NCI-H748 (cell line): ENCODE results near the gene FAM167B.

Experiments used
- DNase-seq: peaks from one replicate; lab custom pipeline; 2025; ENCODE audit not compliant: unreplicated experiment; lab: John Stamatoyannopoulos, UW

Gene FAM167B

DNA sequence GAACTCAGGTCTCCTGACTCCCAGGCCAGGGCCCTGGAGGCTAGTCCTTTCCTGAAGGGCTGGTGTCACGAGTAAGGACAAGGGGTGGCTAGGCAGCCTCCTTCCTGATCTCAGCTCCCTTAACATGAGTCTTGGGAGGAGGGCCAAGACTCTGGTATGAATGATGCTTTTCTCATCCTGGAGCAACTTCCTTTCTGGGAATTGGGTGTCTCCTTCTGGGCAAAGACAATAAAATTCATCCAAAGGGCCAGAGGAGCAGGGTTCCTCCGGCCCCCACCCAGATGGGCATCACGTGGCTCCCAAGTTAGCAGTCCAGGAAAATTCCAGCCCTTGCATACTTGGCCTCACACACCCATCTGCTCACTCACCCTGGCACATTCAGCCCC lies at the start of gene FAM167B:
Gene FAM167B, plus strand, starts transcription at position 335 of the 386 bp plus-strand sequence. CDS start 200 bp downstream, outside the sequence.
- no peak for DNase-seq

- DNase-seq = no peak
These were observed 49.2 kb upstream of the FAM167B start for GRCh38 chr1:32197837-32198236.

GRCh38 chr1:32198237-32199042 lies 48.6 kb upstream of the FAM167B start:
- DNase-seq = no peak

- DNase-seq = no peak
These were observed 47.8 kb upstream of the FAM167B start for GRCh38 chr1:32199043-32199716.

GRCh38 chr1:32199717-32200072 lies 47.3 kb upstream of the FAM167B start:
- peak; percentile 22 for DNase-seq

DNA sequence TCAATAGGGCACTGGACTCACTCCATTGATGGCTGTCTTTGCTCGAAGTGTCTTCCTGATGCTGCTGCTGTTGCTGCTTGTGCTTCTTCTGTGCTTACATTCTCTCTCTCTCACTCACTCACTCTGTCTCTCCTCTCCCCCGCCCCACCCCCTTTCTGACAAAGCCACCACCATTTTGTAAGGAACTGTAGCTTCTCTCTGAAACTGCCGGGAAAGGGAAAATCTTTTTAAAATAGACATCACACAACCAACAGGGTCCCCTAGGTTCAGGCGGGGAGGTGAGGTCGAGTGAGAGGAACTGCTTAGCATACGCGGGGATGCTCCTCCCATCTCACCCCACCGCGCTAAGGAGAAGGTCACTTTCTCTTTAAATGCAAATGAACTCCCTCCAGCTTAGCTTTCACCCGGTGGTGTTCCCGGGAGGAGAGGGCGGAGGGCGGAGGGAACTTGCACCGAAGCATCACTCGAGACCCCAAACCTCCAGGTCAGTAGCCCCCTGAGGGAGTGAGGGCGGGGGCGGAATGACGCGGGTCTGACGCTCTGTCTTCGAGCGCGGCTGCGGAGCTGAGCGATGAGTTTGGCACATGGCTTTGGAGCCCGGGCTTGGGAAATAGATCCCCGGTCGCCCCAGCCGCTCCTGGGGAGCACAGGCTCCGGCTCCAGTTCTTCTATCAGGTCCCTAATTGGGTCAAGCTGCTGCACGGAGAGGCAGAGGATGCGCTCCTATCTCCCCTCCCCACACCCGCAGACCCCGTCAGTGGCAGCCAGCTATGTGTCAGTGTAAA lies 46.6 kb upstream of the FAM167B start, which contains the start of gene CCDC28B:
Gene CCDC28B, plus strand, starts transcription at position 370 of the 785 bp plus-strand sequence. CDS start 1,341 bp downstream, outside the sequence.
- peak; percentile 69 for DNase-seq

DNA sequence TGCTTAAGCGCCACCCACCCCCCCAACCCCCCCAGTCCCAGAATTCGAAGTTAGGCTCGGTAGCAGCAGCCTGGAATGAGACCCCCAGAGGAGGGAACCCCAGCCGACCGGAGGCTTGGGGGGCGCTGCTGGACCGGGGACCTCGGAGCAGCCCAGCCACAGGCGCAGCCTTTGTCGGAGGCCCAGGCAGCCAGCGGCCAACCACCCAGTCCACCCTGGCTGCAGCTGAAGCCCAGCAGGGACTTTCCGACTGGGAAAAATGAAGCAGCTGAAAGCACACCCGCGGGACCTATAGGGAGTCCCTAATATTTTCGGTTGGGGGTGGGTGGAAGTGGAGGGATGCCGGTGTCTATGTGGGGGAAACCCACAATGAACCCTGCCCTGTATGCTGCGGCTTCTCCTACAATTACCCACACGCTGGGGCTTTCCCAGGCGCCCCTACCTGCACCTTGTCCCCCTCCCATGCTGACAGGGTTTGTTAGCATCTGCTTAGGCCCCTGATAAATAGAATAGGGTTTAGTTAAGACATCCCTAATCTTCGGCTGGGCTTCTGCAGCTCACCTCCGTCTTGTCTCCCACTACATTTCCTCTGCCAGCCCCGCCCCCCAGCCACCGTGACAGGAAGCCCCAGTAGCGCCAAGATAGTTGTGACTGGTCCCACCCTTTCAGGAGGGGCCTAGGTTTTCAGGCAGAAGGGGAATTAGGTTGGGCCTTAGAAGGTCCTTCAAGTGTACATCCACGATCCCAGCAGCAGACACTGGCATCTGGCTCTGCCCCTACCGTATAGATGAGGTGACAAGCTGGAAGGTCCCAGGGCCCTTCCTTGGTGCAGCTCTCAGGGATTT lies 45.8 kb upstream of the FAM167B start:
- DNase-seq = peak; percentile 34

DNA sequence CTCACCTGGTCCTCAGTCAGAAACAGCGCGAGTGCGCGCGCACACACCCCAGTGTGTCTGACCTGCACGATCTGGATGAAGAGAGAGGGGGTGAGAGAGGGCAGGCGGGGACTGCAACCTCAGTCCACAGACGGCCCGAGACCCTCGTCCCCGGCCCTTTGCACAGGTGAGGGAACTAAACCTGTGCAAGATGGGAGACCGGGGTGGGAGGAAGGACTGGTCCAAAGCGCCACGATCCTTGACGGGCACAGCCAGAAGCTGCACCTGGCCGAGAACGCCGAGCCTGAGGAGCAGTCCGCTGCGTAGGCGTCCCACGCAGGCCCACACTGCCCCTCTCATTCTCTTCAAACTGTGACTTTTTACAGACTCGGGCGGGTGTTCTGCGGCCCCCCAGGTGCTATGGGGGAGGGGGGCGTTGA lies 42.1 kb upstream of the FAM167B start:
- DNase-seq = peak; percentile 51

DNA sequence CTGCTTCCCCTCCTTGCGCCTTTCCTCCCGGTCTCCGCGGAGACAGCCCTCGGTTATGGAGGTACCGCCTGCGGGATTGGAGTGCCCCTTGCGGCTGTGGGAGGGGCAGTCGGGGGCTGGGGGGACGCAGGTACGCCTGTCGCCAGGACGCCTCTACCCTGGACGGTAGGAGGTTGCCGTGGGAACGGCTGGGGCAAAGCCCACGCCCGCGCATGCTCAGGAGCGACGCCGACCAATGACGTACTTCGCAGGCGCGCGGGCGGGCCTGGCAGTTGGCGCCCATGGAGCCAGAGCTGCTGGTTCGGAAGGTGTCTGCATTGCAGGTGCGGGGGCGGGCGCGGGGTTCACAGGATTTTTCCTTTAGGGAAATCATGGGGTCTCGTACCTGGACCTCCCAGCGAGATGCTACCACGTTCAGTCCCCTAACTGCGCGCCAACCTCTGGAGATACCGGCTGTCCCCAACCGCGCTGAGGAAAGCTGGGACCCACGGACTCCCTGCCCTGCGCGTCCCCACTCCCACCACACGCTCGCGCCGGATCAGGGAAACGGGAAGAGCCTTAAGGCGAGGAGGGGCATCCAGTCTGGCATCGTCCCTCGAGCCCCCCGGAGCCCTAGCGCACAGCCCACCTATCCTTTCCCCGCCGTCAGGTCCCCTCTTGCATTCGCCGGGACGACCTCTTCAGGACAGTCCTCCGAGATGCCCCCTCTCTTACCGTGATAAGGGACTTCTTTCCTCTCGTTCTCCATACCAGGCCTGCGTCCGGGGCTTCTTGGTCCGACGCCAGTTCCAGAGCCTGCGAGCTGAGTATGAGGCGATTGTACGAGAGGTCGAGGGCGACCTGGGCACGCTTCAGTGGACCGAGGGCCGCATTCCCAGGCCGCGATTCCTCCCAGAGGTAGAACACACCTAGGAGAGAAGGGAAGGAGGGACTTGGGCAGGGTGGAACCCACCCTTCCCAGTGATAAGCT lies 41.3 kb upstream of the FAM167B start, which contains the start of gene IQCC:
Gene IQCC, plus strand, starts transcription at position 271 of the 970 bp plus-strand sequence. Its CDS starts 11 bp downstream, at position 282.
- DNase-seq = peak; percentile 96

DNA sequence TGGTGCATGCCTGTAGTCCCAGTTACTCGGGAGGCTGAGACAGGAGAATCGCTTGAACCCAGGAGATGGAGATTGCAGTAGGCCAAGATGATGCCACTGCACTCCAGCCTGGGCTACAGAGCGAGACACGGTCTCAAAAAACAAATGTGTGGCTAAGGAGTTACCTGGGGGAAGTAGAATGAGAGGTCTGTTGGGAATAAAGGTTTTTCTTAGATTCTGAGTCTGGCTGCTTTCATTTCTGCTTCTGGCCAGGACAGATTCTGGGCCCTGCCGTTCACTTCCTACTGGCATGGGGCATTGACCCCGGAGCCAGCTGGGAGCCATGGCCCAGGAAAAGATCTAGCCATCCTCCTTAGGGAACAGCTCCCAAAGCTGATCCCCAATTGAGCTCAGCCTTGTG lies 38.6 kb upstream of the FAM167B start:
- no peak for DNase-seq

GRCh38 chr1:32208891-32209328 lies 38.1 kb upstream of the FAM167B start, which contains the start of gene DCDC2B:
Gene DCDC2B, plus strand, starts transcription at chr1:32209089. Its CDS starts 5 bp downstream, at chr1:32209094.
- DNase-seq = peak; percentile 87

DNA sequence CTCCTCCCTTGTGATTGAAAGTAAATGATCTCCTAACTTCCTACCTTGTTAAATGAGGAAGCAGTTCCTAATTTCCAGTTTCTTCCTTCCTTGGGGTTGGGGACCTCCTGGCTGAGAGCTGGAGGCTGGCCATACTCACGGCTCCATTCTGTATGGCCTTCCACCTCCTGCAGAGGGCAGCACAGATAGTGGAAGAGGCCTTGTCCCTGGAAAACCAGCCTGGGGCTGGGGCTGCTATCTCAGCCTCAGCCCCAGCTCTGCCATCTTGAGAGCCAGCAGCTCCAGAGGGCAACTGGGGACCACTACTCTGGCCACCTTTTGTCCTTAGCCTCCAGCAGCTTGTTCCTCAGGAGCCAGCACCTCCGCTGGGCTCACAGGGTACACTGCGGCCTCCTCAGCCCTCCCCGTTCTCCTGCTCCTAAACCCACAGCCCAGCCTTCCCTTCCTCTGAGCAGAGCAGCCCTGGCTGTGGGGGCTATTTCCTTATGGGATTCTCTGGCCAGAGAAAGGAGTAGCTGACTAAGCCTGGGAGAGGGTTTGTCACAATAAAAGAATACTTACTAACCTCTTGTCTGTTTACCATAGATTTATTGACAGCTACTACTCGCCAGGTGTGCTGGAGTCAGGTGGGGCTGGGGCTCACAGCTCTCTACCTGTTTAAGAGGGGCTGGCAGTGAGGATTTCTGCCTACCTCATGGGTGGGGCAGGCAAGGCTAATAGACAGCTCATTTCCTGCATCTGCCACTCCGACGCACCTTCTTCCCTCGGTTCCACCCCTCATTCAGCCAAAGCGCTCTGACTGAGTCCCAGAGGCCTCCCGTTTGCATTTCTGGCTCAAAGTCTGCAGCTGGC lies 31.2 kb upstream of the FAM167B start:
- DNase-seq = peak; percentile 56

- no peak for DNase-seq
These were observed 30.5 kb upstream of the FAM167B start for GRCh38 chr1:32216566-32216965.

DNA sequence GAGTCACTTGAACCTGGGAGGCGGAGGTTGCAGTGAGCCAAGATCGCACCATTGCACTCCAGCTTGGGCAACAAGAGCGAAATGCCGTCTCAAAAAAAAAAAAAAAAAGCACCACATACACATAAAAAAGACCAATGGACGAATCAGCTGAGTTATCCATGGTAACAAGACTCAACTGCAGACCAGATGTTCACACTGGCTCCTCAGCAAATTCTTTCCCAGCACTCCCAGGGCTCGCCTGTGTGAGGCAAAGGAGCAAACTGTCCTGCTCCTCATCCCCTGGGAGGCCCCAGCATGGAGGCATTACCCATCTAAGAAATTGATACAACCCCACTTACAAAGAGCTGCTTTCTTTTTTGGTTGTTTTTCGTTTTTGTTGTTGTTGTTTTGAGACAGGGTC lies 28.0 kb upstream of the FAM167B start:
- DNase-seq = no peak

DNA sequence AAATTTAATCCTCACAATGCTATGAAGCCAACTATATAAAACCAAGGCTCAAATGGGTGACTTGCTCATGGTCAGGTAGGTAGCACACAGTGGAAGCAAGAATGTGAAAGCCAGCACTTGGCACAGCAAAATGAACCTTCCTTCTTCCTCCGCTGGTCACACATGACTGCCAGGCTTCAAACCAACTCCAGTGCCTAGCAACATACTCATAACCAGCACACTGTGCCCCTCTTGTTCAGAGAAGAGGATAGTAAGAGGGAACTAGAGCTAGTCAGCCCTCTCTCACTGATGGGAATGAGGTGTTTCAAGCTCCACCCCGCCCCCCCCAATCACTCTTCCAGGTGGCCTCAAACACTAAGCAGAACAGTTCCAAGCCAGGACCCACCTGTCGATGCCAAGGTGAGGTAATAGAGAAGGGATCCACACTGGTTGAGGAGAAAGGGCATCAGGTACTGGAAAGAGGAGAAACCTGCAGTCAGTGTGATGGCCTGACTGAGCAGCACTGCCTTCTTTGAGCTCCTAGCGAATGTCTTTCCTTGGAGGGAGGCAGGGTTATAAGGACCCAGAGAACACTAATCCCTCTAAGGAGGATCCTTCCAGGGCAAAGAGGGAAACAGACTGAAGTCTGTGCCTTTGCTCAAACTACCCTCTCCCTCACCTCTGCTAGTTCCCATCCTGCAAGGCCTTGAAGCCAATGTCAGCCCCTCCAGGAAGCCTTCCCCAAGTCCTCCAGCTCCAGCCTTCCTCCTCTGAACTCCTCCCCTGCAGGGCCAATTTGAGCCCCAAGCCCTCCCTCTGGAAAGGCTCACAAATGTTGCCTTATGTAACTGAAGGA lies 26.1 kb upstream of the FAM167B start:
- DNase-seq = no peak

DNA sequence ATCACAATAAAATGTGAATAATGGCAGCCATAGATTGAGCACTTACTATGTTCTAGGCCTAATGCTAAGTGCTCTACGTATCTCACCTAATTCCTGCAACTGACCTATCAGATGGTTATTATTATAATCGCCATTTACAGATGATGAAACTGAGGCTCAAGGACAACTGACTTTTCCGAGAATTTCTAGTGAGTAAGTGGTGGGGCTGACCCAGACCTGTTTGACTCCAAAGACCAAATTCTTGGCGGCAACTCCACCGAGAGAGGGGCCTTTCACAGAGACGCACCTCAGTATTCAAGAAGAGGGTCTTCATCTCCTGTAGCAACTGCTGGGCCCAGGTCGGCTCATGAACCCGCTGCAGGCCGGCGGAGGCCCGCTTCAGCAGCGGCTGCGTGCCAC lies 25.4 kb upstream of the FAM167B start:
- no peak for DNase-seq
